ENCODE results near the gene PHLDB3.

Gene PHLDB3

GRCh38 chr19:43533546-43534304, 29.2 kb upstream of the PHLDB3 start:
- in situ Hi-C loops (cut with HindIII; ENCODE audit: low pct_ligation_motif_present, low sequenced_read_pairs): no loop called here
- Histone ChIP-seq H3K27ac (peak overlapping the region; percentile 25), H3K27me3 (replicated peaks) (no peaks in the 10 kb centered on the region), H3K36me3 (replicated peaks) (no peaks in the 10 kb centered on the region), H3K4me3 (ENCODE audit: low read depth, low read length) (peak overlapping the region; percentile 61)
- TF ChIP-seq CTCF (IDR thresholded peaks at IDR 0.05; ENCODE audit: low read depth, low read length, missing control alignments): no peak
- DNase-seq: peak; percentile 100

- H3K36me3 ChIP-seq (replicated peaks): no peaks in the 10 kb centered on the region
- peak within 1 kb of the TSS; percentile 61 for H3K4me3 ChIP-seq (ENCODE audit: low read depth, low read length)
- peak; percentile 92 for DNase-seq
- no peak for TF ChIP-seq CTCF (IDR thresholded peaks at IDR 0.05; ENCODE audit: low read depth, low read length, missing control alignments)
- in situ Hi-C loops (cut with HindIII; ENCODE audit: low pct_ligation_motif_present, low sequenced_read_pairs): no loop called here
- H3K27ac ChIP-seq: peak within 1 kb of the TSS; percentile 25
- no peaks in the 10 kb centered on the region for H3K27me3 ChIP-seq (replicated peaks)
Measured at GRCh38 chr19:43532962-43533545, 28.5 kb upstream of the PHLDB3 start, which contains the start of gene ZNF575. TSS of gene ZNF575 (plus strand) at chr19:43533188. CDS start at chr19:43534423, 1,235 bp downstream.

GRCh38 chr19:43532571-43532961, 28.0 kb upstream of the PHLDB3 start:
- in situ Hi-C loops (cut with HindIII; ENCODE audit: low pct_ligation_motif_present, low sequenced_read_pairs): no loop called here
- H3K36me3 ChIP-seq (replicated peaks): no peaks in the 10 kb centered on the region
- H3K27ac ChIP-seq: no peak overlapping the region

GRCh38 chr19:43527860-43528622, 23.5 kb upstream of the PHLDB3 start:
- no peak for DNase-seq
- Histone ChIP-seq H3K27me3 (replicated peaks) (no peaks in the 10 kb centered on the region), H3K36me3 (replicated peaks) (no peaks in the 10 kb centered on the region), H3K4me3 (ENCODE audit: low read depth, low read length) (no peak overlapping the region), H3K27ac (no peak overlapping the region)
- in situ Hi-C loops (cut with HindIII; ENCODE audit: low pct_ligation_motif_present, low sequenced_read_pairs): no loop called here
- no peak for TF ChIP-seq CTCF (IDR thresholded peaks at IDR 0.05; ENCODE audit: low read depth, low read length, missing control alignments)

More at GRCh38 chr19:43532571-43532961, 28.0 kb upstream of the PHLDB3 start:
- peak overlapping the region; percentile 61 for H3K4me3 ChIP-seq (ENCODE audit: low read depth, low read length)
- TF ChIP-seq CTCF (IDR thresholded peaks at IDR 0.05; ENCODE audit: low read depth, low read length, missing control alignments): no peak
- H3K27me3 ChIP-seq (replicated peaks): no peaks in the 10 kb centered on the region
- no peak for DNase-seq

GRCh38 chr19:43526884-43527859, 22.6 kb upstream of the PHLDB3 start, which contains the start of gene ETHE1:
TSS of gene ETHE1 (minus strand) at chr19:43527201. CDS start at chr19:43527177, 24 bp downstream.
- DNase-seq: peak; percentile 31
- Histone ChIP-seq H3K27ac (peak within 1 kb of the TSS; percentile 46), H3K36me3 (replicated peaks) (no peaks in the 10 kb centered on the region), H3K4me3 (ENCODE audit: low read depth, low read length) (peak within 1 kb of the TSS; percentile 82), H3K27me3 (replicated peaks) (no peaks in the 10 kb centered on the region)
- in situ Hi-C loops (cut with HindIII; ENCODE audit: low pct_ligation_motif_present, low sequenced_read_pairs): no loop called here
- no peak for TF ChIP-seq CTCF (IDR thresholded peaks at IDR 0.05; ENCODE audit: low read depth, low read length, missing control alignments)
